ENCODE results near the gene FPR1.
A peak's percentile ranks its signal among the peaks of the same experiment; 100 is the strongest.

The FPR1 gene

DNA sequence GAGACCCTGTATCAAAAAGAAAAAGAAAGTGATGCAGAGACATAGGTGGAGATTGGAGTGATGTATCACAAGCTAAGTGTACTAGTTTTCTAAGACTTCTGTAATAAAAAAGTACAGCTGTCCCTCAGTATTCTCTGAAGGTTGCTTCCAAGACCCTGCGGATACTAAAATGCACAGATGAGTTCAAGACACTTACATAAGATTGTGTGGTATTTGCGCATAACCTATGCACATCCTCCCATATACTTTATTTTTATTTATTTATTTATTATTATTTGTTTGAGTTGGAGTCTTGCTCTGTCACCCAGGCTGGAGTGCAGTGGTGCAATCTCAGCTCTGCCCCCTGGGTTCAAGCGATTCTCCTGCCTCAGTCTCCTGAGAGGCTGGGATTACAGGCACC is 14.3 kb downstream of the FPR1 start:
- TF ChIP-seq, protein P1, sequence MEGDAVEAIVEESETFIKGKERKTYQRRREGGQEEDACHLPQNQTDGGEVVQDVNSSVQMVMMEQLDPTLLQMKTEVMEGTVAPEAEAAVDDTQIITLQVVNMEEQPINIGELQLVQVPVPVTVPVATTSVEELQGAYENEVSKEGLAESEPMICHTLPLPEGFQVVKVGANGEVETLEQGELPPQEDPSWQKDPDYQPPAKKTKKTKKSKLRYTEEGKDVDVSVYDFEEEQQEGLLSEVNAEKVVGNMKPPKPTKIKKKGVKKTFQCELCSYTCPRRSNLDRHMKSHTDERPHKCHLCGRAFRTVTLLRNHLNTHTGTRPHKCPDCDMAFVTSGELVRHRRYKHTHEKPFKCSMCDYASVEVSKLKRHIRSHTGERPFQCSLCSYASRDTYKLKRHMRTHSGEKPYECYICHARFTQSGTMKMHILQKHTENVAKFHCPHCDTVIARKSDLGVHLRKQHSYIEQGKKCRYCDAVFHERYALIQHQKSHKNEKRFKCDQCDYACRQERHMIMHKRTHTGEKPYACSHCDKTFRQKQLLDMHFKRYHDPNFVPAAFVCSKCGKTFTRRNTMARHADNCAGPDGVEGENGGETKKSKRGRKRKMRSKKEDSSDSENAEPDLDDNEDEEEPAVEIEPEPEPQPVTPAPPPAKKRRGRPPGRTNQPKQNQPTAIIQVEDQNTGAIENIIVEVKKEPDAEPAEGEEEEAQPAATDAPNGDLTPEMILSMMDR (IDR thresholded peaks at IDR 0.05; ENCODE audit: low read depth, low read length): no peak
- no peak for DNase-seq (ENCODE audit: extremely low read depth, low read depth)

DNA sequence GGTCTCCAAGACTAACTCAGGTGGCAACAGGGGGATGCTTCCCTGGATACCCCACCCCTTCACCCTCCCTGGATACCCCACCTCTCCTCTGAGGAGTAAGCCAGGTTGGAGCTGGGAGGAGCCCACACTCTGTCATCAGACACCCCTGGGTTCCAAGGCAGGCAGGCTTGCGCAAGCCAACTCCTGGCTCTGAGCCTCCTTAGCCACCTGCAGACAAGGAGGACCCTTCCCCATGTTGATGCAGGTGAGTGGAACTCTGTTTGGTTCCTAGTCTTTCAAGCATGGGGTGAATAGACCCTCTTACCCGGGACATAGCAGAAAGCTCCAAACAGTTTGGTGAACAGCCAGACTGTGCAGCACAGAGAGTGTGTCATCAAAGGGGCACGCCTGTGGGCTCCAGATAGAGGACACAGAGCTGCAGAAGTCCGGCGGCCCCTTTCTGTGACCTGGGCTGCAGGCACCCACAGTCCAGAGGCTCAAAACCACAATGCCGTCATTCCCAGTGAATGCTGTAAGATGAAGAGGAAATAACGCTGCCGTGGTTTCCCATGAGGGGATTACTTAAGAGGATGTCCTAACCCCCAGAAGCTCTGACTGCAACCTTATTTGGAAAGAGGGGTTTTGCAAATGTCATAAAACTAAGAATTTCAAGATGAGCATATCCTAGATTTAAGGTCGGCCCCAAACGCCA is 15.8 kb downstream of the FPR1 start:
- TF ChIP-seq, protein P1 (IDR thresholded peaks at IDR 0.05; ENCODE audit: low read depth, low read length): no peak
- no peak for DNase-seq (ENCODE audit: extremely low read depth, low read depth)

DNA sequence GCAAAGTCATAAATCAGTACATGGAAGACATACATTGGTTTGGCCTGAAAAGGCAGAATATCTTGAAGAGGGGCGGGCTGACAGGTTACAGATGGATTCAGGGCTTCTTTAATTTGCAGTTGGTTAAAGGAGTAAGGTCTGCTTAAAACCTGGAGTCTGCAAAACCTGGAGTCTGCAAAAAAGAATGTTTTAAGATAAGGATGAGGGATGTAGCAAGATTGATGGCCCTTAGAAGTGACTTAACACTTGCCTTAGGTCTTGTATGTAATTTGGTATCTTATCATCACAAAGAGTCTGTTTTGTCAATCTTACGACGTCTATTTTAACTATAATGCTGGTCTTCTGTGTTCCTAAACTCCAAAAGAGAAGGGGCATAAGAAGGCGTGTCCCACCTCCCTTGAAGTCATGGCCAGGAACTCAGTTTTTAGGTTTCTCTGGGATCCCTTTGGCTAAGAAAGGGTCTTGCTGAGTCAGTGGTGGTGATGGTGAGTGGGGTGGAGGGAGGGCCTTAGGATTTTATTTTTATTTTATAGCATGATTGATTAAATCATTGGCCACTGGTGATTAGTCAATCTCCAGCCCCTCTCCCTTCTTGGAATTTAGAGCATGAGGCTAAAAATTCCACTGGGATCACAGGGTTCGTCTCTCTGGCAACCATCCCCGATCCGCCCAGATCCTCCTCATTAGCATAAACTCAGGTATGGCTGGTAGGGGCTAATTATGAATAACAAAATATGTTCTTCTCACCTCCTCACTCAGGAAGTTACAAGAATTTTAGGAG is 17.7 kb downstream of the FPR1 start:
- no peak for DNase-seq (ENCODE audit: extremely low read depth, low read depth)
- TF ChIP-seq, protein P1 (IDR thresholded peaks at IDR 0.05; ENCODE audit: low read depth, low read length): no peak

- DNase-seq (ENCODE audit: extremely low read depth, low read depth): no peak
Measured at GRCh38 chr19:51729781-51730180, 21.9 kb downstream of the FPR1 start.

DNA sequence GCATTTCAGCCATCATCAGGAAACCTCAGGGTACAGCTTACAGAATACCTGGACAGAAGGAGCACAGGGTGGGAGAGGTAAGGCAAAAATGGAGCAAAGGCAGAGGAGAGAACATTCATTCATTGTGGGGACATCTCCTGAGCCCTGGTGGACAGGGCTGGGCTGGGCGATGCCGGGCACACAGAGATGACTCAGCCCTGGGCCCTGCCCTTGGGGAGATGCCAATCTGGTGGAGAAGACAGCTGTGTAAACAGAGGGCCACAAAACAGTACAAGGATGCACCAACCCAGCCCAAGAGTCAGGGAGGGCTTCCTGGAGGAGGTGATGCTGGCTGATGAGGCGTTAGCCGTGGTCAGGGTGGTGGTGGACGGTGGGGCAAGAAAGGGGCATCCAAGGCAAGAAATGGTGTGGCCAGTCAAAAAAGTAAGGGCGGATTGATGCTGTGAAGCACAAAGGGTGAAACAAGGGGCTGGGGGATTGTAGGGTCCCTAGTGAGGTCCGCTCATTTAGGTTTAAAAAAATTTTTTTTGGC is 24.3 kb downstream of the FPR1 start:
- TF ChIP-seq, protein P1 (IDR thresholded peaks at IDR 0.05; ENCODE audit: low read depth, low read length): no peak
- DNase-seq (ENCODE audit: extremely low read depth, low read depth): no peak

More at GRCh38 chr19:51729781-51730180, 21.9 kb downstream of the FPR1 start:
- TF ChIP-seq, protein P1 (IDR thresholded peaks at IDR 0.05; ENCODE audit: low read depth, low read length): no peak

DNA sequence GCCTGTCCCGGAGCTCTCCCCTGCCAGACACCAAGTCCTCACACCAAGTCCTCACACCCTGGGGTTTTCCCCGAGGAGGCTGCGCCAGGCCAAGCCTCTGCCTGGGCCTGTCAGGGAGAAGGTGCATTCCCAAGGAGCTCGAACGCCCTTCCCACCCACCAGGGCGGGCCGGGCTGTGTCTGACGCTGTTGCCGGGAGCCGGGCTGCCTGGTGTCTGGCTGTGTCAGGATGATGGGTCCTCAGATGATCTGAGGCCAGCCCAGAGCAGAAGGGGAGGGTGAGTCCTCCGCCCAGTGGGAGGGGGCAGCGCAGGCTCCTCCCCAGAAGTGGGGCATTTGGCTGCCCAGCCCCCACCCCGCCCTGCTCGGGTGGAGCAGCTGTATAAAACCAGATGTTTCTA is 25.6 kb downstream of the FPR1 start:
- DNase-seq (ENCODE audit: extremely low read depth, low read depth): peak; percentile 40
- TF ChIP-seq, protein P1 (IDR thresholded peaks at IDR 0.05; ENCODE audit: low read depth, low read length): no peak

- no peak for DNase-seq (ENCODE audit: extremely low read depth, low read depth)
Measured at GRCh38 chr19:51724543-51724942, 27.1 kb downstream of the FPR1 start.

More at GRCh38 chr19:51724543-51724942, 27.1 kb downstream of the FPR1 start:
- TF ChIP-seq, protein P1 (IDR thresholded peaks at IDR 0.05; ENCODE audit: low read depth, low read length): no peak

Data from AG09319 (cell line).